H1 (cell line): ENCODE data around the gene HSD3B1. TPM values are rescaled to one million over a fixed set of nuclear protein-coding genes. Genes with fewer than 3 reads are reported as not detected.
"Not testable (repeated sequence)": the region's sequence is repeated elsewhere in the genome, so short reads cannot be mapped to it uniquely, and the experiment has no call there.

Experiments used
- CTCF ChIA-PET: fragments of 300-600 bp; sonication (Branson Sonifier 250); formaldehyde crosslinking; loops from one replicate; lab custom pipeline; 2021; ENCODE audit not compliant: partially characterized antibody; lab: Charles Lee
- POLR2A ChIA-PET: fragments of 300-600 bp; sonication (Branson Sonifier 250); formaldehyde crosslinking; loops from one replicate; lab custom pipeline; 2021; ENCODE audit warnings: inconsistent platforms; ENCODE audit not compliant: partially characterized antibody; lab: Charles Lee
- DNase-seq, 2 experiments: peaks; one replicate each; pipeline versions ENCODE4 v3.0.0 to v3.0.0-alpha.2; 2010 to 2022; ENCODE audit warnings: low spot score in 2 of 2, low read depth in 1 of 2, mixed read lengths in 1 of 2
- FAIRE-seq: peaks from 2 replicates; lab custom pipeline; 2011; peaks lifted over from hg19 to GRCh38; lab: Jason Lieb, UNC
- H2AFZ ChIP-seq: 2 replicates; pipeline ENCODE4 v1.8.1; 2012; ENCODE audit warnings: low read length, inconsistent platforms
- H2AK5ac ChIP-seq: 2 replicates; pipeline ENCODE4 v1.6.1; 2013; ENCODE audit warnings: low read depth, low read length
- H2BK120ac ChIP-seq: replicated peaks from 2 replicates; pipeline ENCODE3; 2013; ENCODE audit warnings: low read depth, low read length, inconsistent platforms
- H2BK12ac ChIP-seq: 2 replicates; pipeline ENCODE4 v1.6.1; 2013; ENCODE audit warnings: low read depth, low read length
- H2BK15ac ChIP-seq: 2 replicates; pipeline ENCODE4 v1.6.1; 2013; ENCODE audit warnings: low read length
- H2BK20ac ChIP-seq: 2 replicates; pipeline ENCODE4 v1.6.1; 2013; ENCODE audit warnings: low read length
- H2BK5ac ChIP-seq: 2 replicates; pipeline ENCODE4 v1.6.1; 2013; ENCODE audit warnings: low read depth, low read length
- H3K14ac ChIP-seq: 2 replicates; pipeline ENCODE4 v1.6.1; 2013; ENCODE audit warnings: inconsistent platforms; ENCODE audit not compliant: insufficient read length
- H3K18ac ChIP-seq: 2 replicates; pipeline ENCODE4 v1.6.1; 2013; ENCODE audit warnings: low read length; ENCODE audit errors: extremely low read depth
- H3K23ac ChIP-seq: 2 replicates; pipeline ENCODE4 v1.6.1; 2013; ENCODE audit warnings: inconsistent platforms; ENCODE audit not compliant: insufficient read length
- H3K23me2 ChIP-seq: 2 replicates; pipeline ENCODE4 v1.6.1; 2013; ENCODE audit warnings: low read depth, low read length
- H3K27ac ChIP-seq: 2 replicates; pipeline ENCODE4 v1.6.1; 2011; ENCODE audit warnings: low read depth, low read length, inconsistent platforms
- H3K27me3 ChIP-seq, 4 experiments: replicated peaks in 1 of 4; 1 replicate in 1 of 4; 2 replicates in 3 of 4; pipeline versions ENCODE4 v1.6.1 to v1.8.1; 2011 to 2013; ENCODE audit warnings: low read length in 3 of 4, mild to moderate bottlenecking in 3 of 4, inconsistent platforms in 2 of 4, mixed read lengths in 2 of 4, moderate library complexity in 1 of 4; ENCODE audit not compliant: control insufficient read depth in 3 of 4, insufficient read depth in 3 of 4; ENCODE audit errors: extremely low read depth in 1 of 4
- H3K36me3 ChIP-seq, 4 experiments: 2 replicates each; pipeline versions ENCODE4 v1.6.1 to v1.8.1; 2011 to 2013; ENCODE audit warnings: mild to moderate bottlenecking in 4 of 4, low read length in 3 of 4, moderate library complexity in 2 of 4, control low read depth in 1 of 4, inconsistent platforms in 1 of 4; ENCODE audit not compliant: insufficient read depth in 4 of 4, control insufficient read depth in 2 of 4
- H3K4ac ChIP-seq: replicated peaks from 2 replicates; pipeline ENCODE3; 2013; ENCODE audit warnings: low read length, low read depth, mixed read lengths, inconsistent platforms; ENCODE audit not compliant: insufficient read length
- H3K4me1 ChIP-seq, 4 experiments: replicated peaks in 1 of 4; 1 replicate in 1 of 4; 2 replicates in 3 of 4; pipeline versions ENCODE4 v1.6.1 to v1.8.1; 2011 to 2013; ENCODE audit warnings: low read length in 3 of 4, inconsistent platforms in 2 of 4, mixed read lengths in 1 of 4; ENCODE audit not compliant: insufficient read depth in 4 of 4, control insufficient read depth in 3 of 4
- H3K4me2 ChIP-seq, 2 experiments: 2 replicates each; pipeline versions ENCODE4 v1.6.1 to v1.8.1; 2011 to 2013; ENCODE audit warnings: low read depth in 2 of 2, low read length in 2 of 2, control low read depth in 1 of 2, inconsistent platforms in 1 of 2, mild to moderate bottlenecking in 1 of 2; ENCODE audit not compliant: insufficient read depth in 1 of 2
- H3K4me3 ChIP-seq, 4 experiments: fragments of 200-600, 300-600 bp in 1 of 4; sonication (generic), shearing (Covaris generic), sonication (Bioruptor Twin) in 1 of 4; 2 replicates each; pipeline versions ENCODE4 v1.5.1 to v1.8.1; 2011 to 2016; ENCODE audit warnings: low read length in 4 of 4, low read depth in 3 of 4, control low read depth in 2 of 4, inconsistent platforms in 2 of 4, mild to moderate bottlenecking in 2 of 4, mixed read lengths in 1 of 4, moderate library complexity in 1 of 4; ENCODE audit not compliant: insufficient read depth in 2 of 4; ENCODE audit errors: extremely low read depth in 1 of 4
- H3K56ac ChIP-seq: replicated peaks from 2 replicates; pipeline ENCODE3; 2013; ENCODE audit warnings: low read depth, mild to moderate bottlenecking, mixed read lengths, low read length, inconsistent platforms; ENCODE audit not compliant: insufficient read length
- H3K79me1 ChIP-seq: 2 replicates; pipeline ENCODE4 v1.6.1; 2013; ENCODE audit warnings: low read depth, low read length, control low read depth
- H3K79me2 ChIP-seq, 2 experiments: 2 replicates each; pipeline versions ENCODE4 v1.6.1 to v1.8.1; 2012 to 2013; ENCODE audit warnings: low read length in 2 of 2, mild to moderate bottlenecking in 2 of 2, inconsistent platforms in 1 of 2; ENCODE audit not compliant: insufficient read depth in 2 of 2, control insufficient read depth in 1 of 2
- H3K9ac ChIP-seq, 4 experiments: replicated peaks in 1 of 4; 1 replicate in 1 of 4; 2 replicates in 3 of 4; pipeline versions ENCODE4 v1.6.1 to v1.8.1; 2011 to 2013; ENCODE audit warnings: low read depth in 3 of 4, low read length in 3 of 4, control low read depth in 2 of 4, mild to moderate bottlenecking in 2 of 4, moderate library complexity in 2 of 4, inconsistent platforms in 1 of 4; ENCODE audit errors: extremely low read depth in 1 of 4
- H3K9me3 ChIP-seq, 2 experiments: 2 replicates each; pipeline versions ENCODE4 v1.6.1 to v1.8.1; 2012 to 2013; ENCODE audit warnings: mild to moderate bottlenecking in 2 of 2, moderate library complexity in 2 of 2, control low read depth in 1 of 2, inconsistent platforms in 1 of 2, low read depth in 1 of 2, low read length in 1 of 2, mixed read lengths in 1 of 2; ENCODE audit not compliant: insufficient read depth in 2 of 2
- H4K20me1 ChIP-seq, 2 experiments: replicated peaks in 1 of 2; 2 replicates each; pipeline versions ENCODE3 to v1.8.1; 2011 to 2013; ENCODE audit warnings: inconsistent platforms in 2 of 2, low read length in 2 of 2, mild to moderate bottlenecking in 1 of 2; ENCODE audit not compliant: insufficient read depth in 2 of 2, control insufficient read depth in 1 of 2
- H4K5ac ChIP-seq: 2 replicates; pipeline ENCODE4 v1.6.1; 2013; ENCODE audit warnings: low read length, low read depth, mixed read lengths, inconsistent platforms; ENCODE audit not compliant: insufficient read length
- H4K8ac ChIP-seq: 2 replicates; pipeline ENCODE4 v1.8.0; 2013; ENCODE audit warnings: mild to moderate bottlenecking, moderate library complexity, low read length, inconsistent platforms; ENCODE audit not compliant: insufficient read depth; ENCODE audit errors: extremely low read depth
- H4K91ac ChIP-seq: replicated peaks from 2 replicates; pipeline ENCODE3; 2013; ENCODE audit warnings: low read length, mixed read lengths, inconsistent platforms; ENCODE audit not compliant: insufficient read length
- WGBS, 2 experiments: shearing (Covaris generic) in 1 of 2; methylation state at CpG; one replicate each; pipeline versions ENCODE4 v1.1.6 to v1.1.7; 2013 to 2015; ENCODE audit warnings: low lambda C conversion rate in 2 of 2, mixed read lengths in 2 of 2, inconsistent platforms in 1 of 2, low coverage in 1 of 2, missing lambda C conversion rate in 1 of 2; ENCODE audit not compliant: insufficient replicate concordance in 2 of 2, insufficient coverage in 1 of 2, insufficient read length in 1 of 2; ENCODE audit errors: extremely low coverage in 1 of 2, missing lambda C conversion rate in 1 of 2; 5-methylcytosine and 5-hydroxymethylcytosine counted together
- polyA plus RNA-seq, 7 experiments: library from polyadenylated mRNA; depleted of rRNA in 3 of 7; stranded (reverse) in 5 of 7; unstranded in 2 of 7; fragments of >200 nt in 5 of 7; fragments of 200-250 nt in 2 of 7; gene quantifications; 1 replicate in 5 of 7; 2 replicates in 1 of 7; 4 replicates in 1 of 7; pipeline versions ENCODE4 v1.2.1 to v1.2.3, GENCODE V29; 2011 to 2013; ENCODE audit warnings: missing spikeins in 2 of 7, mixed read lengths in 2 of 7
- total RNA-seq: library from RNA; stranded (reverse); fragmentation: NEBNext Ultra II Directional; extraction: Animal tissue kit (Norgen Biotek cat#: 25700); gene quantifications from 2 replicates; pipeline ENCODE4 v1.2.1, GENCODE V29; 2021

Gene HSD3B1
- total and polyA plus RNA-seq, 2 of the 8 experiments (the other 6 are each of a cell fraction or from before 2014, with no cell fraction given): not detected

DNA sequence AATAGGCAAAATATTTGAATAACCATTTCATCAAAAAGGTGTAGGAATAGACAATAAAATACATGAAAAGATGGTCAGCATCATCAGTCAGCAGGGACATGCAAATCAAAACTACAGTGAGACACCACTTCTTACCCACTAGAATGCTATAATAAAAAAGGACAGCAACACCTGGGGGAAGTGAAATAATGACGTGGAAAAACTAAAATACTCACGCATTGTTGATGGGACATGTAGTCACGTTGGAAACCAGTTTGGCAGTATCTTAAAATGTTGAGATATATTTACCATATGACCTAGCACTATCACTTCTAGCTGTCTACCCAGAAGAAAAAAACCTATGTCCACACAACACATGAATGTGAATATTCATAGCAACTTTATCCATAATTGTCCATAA is 53.4 kb downstream of the HSD3B1 start:
- DNase-seq, H2BK120ac ChIP-seq, CTCF ChIA-PET: not testable (repeated sequence)

More for the DNA sequence above, 53.4 kb downstream of the HSD3B1 start:
- H3K4me3 ChIP-seq, H3K56ac ChIP-seq, H3K23ac ChIP-seq, H3K27me3 ChIP-seq, H3K79me2 ChIP-seq, H2BK15ac ChIP-seq, H3K79me1 ChIP-seq, H3K36me3 ChIP-seq, H3K4ac ChIP-seq, H3K4me1 ChIP-seq, H2BK20ac ChIP-seq, H3K27ac ChIP-seq, H3K9ac ChIP-seq, H2AK5ac ChIP-seq, FAIRE-seq, H3K4me2 ChIP-seq, H4K8ac ChIP-seq, H4K5ac ChIP-seq, H2BK5ac ChIP-seq, POLR2A ChIA-PET, H3K18ac ChIP-seq, H2AFZ ChIP-seq, H3K14ac ChIP-seq, H2BK12ac ChIP-seq, H4K91ac ChIP-seq, H4K20me1 ChIP-seq, H3K9me3 ChIP-seq, H3K23me2 ChIP-seq: not testable (repeated sequence)
- 97% methylated on average over 3 of the region's 3 CpGs; no CpG with 5 or more reads in 1 of the 2 experiments for WGBS, 2 experiments
